MM.1S (cell line): ENCODE data around the gene TRPV5.

Experiments
- DNase-seq: peaks from one replicate; pipeline ENCODE4 v3.0.0-alpha.2; 2015
- H2AFZ ChIP-seq: fragments of 300-600 bp; sonication (generic); 2 replicates; pipeline ENCODE4 v1.6.0; 2016; ENCODE audit warnings: antibody characterized with exemption, low read length
- H3F3A ChIP-seq: fragments of 300-600 bp; sonication (generic); 2 replicates; pipeline ENCODE4 v1.6.1; 2016; ENCODE audit warnings: mild to moderate bottlenecking, antibody characterized with exemption, low read length, moderate library complexity, mixed read lengths; ENCODE audit not compliant: insufficient read depth
- H3K27ac ChIP-seq: fragments of 300-600 bp; sonication (generic); 2 replicates; pipeline ENCODE4 v1.5.1; 2016; ENCODE audit warnings: mild to moderate bottlenecking, low read length
- H3K27me3 ChIP-seq: fragments of 300-600 bp; sonication (generic); replicated peaks from 2 replicates; pipeline ENCODE4 v1.6.0; 2016; ENCODE audit warnings: low read length; ENCODE audit not compliant: insufficient read depth
- H3K36me3 ChIP-seq: fragments of 300-600 bp; sonication (generic); replicated peaks from 2 replicates; pipeline ENCODE4 v1.6.1; 2016; ENCODE audit warnings: mild to moderate bottlenecking, low read length, mixed read lengths; ENCODE audit not compliant: insufficient read depth
- H3K4me1 ChIP-seq: fragments of 300-600 bp; sonication (generic); 2 replicates; pipeline ENCODE4 v1.6.1; 2016; ENCODE audit warnings: low read length, mixed read lengths
- H3K4me2 ChIP-seq: fragments of 300-600 bp; sonication (generic); 2 replicates; pipeline ENCODE4 v1.6.0; 2016; ENCODE audit warnings: low read depth, low read length
- H3K4me3 ChIP-seq: fragments of 300-600 bp; sonication (generic); 2 replicates; pipeline ENCODE4 v1.5.1; 2016; ENCODE audit warnings: low read length, mixed read lengths
- H3K79me2 ChIP-seq: fragments of 300-600 bp; sonication (generic); 2 replicates; pipeline ENCODE4 v1.6.1; 2016; ENCODE audit warnings: mixed run types, low read length, mixed read lengths
- H3K9ac ChIP-seq: fragments of 300-600 bp; sonication (generic); 2 replicates; pipeline ENCODE4 v1.6.1; 2016; ENCODE audit warnings: low read length, mixed read lengths
- H3K9me2 ChIP-seq: fragments of 300-600 bp; sonication (generic); replicated peaks from 2 replicates; pipeline ENCODE4 v1.6.1; 2016; ENCODE audit warnings: mild to moderate bottlenecking, low read length, mixed read lengths; ENCODE audit not compliant: insufficient read depth
- H3K9me3 ChIP-seq: fragments of 300-600 bp; sonication (generic); replicated peaks from 2 replicates; pipeline ENCODE4 v1.6.1; 2016; ENCODE audit warnings: mild to moderate bottlenecking, low read length, mixed read lengths; ENCODE audit not compliant: insufficient read depth
- H4K20me1 ChIP-seq: fragments of 300-600 bp; sonication (generic); 2 replicates; pipeline ENCODE4 v1.6.1; 2016; ENCODE audit warnings: mild to moderate bottlenecking, low read length, moderate library complexity, mixed read lengths; ENCODE audit not compliant: insufficient read depth
- CTCF ChIP-seq: fragments of 300-600 bp; sonication (generic); IDR thresholded peaks from 2 replicates; pipeline ENCODE4 v1.5.1; 2016; ENCODE audit warnings: antibody characterized with exemption, low read length, mixed read lengths
- EZH2 ChIP-seq: fragments of 300-600 bp; sonication (generic); optimal IDR thresholded peaks from 2 replicates; pipeline ENCODE3; 2017; ENCODE audit warnings: low read depth, mild to moderate bottlenecking, antibody characterized with exemption, low read length, mixed read lengths
- EZH2phosphoT487 ChIP-seq: fragments of 300-600 bp; sonication (generic); IDR thresholded peaks from 2 replicates; pipeline ENCODE4 v1.6.1; 2018; ENCODE audit warnings: antibody characterized with exemption, low read length

Gene TRPV5

GRCh38 chr7:142881586-142882337 lies 51.8 kb downstream of the TRPV5 start:
- no peaks in the 10 kb centered on the region for H4K20me1 ChIP-seq
- H3K9me3 ChIP-seq, result no peaks in the 10 kb centered on the region
- peaks cover 17% of the 10 kb centered on the region; the same call in 1 of the 2 replicates for H3K27me3 ChIP-seq

GRCh38 chr7:142880876-142881505 lies 52.6 kb downstream of the TRPV5 start:
- no peaks in the 10 kb centered on the region for H3K79me2 ChIP-seq
- DNase-seq, result peak; percentile 67
- no peak overlapping the region for H3K27ac ChIP-seq
- no peak overlapping the region for H3K9ac ChIP-seq
- no peaks in the 10 kb centered on the region for H3K9me3 ChIP-seq
- H3K4me3 ChIP-seq, result no peak overlapping the region
- H3K4me1 ChIP-seq, result no peaks in the 10 kb centered on the region
- no peaks in the 10 kb centered on the region for H3F3A ChIP-seq
- H4K20me1 ChIP-seq, result no peaks in the 10 kb centered on the region
- H2AFZ ChIP-seq, result no peak overlapping the region
- no peaks in the 10 kb centered on the region for H3K9me2 ChIP-seq
- no peaks in the 10 kb centered on the region for H3K36me3 ChIP-seq
- peaks cover 17% of the 10 kb centered on the region; the same call in 1 of the 2 replicates for H3K27me3 ChIP-seq
- no peak for TF ChIP-seq EZH2
- TF ChIP-seq CTCF, result peak; percentile 99
- TF ChIP-seq EZH2phosphoT487, result no peak
- H3K4me2 ChIP-seq, result no peak overlapping the region

More at GRCh38 chr7:142881586-142882337, 51.8 kb downstream of the TRPV5 start:
- H3K4me3 ChIP-seq, result no peak overlapping the region
- H3K9ac ChIP-seq, result no peak overlapping the region
- H3K79me2 ChIP-seq, result no peaks in the 10 kb centered on the region
- no peaks in the 10 kb centered on the region for H3K9me2 ChIP-seq
- no peak overlapping the region for H2AFZ ChIP-seq
- H3K4me1 ChIP-seq, result no peaks in the 10 kb centered on the region
- TF ChIP-seq CTCF, result no peak
- H3F3A ChIP-seq, result no peaks in the 10 kb centered on the region
- DNase-seq, result no peak
- H3K4me2 ChIP-seq, result no peak overlapping the region
- H3K36me3 ChIP-seq, result no peaks in the 10 kb centered on the region
- H3K27ac ChIP-seq, result no peak overlapping the region

GRCh38 chr7:142879060-142879459 lies 54.5 kb downstream of the TRPV5 start:
- Histone ChIP-seq H3F3A (no peaks in the 10 kb centered on the region), H3K9me3 (no peaks in the 10 kb centered on the region), H3K79me2 (no peaks in the 10 kb centered on the region), H3K27ac (no peak overlapping the region), H3K4me3 (no peak overlapping the region), H3K4me1 (no peaks in the 10 kb centered on the region), H4K20me1 (no peaks in the 10 kb centered on the region), H3K9me2 (no peaks in the 10 kb centered on the region), H3K9ac (no peak overlapping the region), H3K36me3 (no peaks in the 10 kb centered on the region), H3K4me2 (no peak overlapping the region), H3K27me3 (peaks cover 28% of the 10 kb centered on the region), H2AFZ (no peak overlapping the region)
- no peak for TF ChIP-seq EZH2phosphoT487
- no peak for TF ChIP-seq CTCF
- no peak for TF ChIP-seq EZH2
- no peak for DNase-seq
